B cell (primary cell): ENCODE measurements around the gene CCDC63. TPM values are rescaled to one million over a fixed set of nuclear protein-coding genes. Genes with fewer than 3 reads are reported as not detected.

Experiments
- ATAC-seq: fragments of 200-7000 bp; cut with Tn5 transposase; one replicate; pipeline ENCODE4 v1.10.0; 2021; ENCODE audit warnings: low read depth, mild to moderate bottlenecking, moderate number of reproducible peaks, moderate library complexity
- CTCF ChIA-PET: fragments of 350-600 bp; sonication (Branson Sonifier 250); formaldehyde crosslinking; loops from one replicate; lab custom pipeline; 2021; ENCODE audit warnings: antibody characterized with exemption, inconsistent platforms; lab: Charles Lee
- POLR2A ChIA-PET: fragments of 350-600 bp; sonication (Branson Sonifier 250); formaldehyde crosslinking; loops from one replicate; lab custom pipeline; 2021; ENCODE audit warnings: antibody characterized with exemption; lab: Charles Lee
- DNase-seq: peaks from one replicate; pipeline ENCODE4 v3.0.0; 2013
- H2AFZ ChIP-seq: 2 replicates; pipeline ENCODE4 v1.6.1; 2012; ENCODE audit warnings: mild to moderate bottlenecking, low read depth, low read length; ENCODE audit not compliant: insufficient read depth, poor library complexity, severe bottlenecking
- H3K27ac ChIP-seq, 2 donors: 1 replicate in 1 of 2; 2 replicates in 1 of 2; pipeline ENCODE4 v1.5.1; 2012 to 2013; ENCODE audit warnings: low read length in 2 of 2, mild to moderate bottlenecking in 2 of 2, moderate library complexity in 1 of 2
- H3K27me3 ChIP-seq, 4 experiments: fragments of 200-600 bp in 1 of 4; sonication (generic) in 1 of 4; replicated peaks in 1 of 4; 1 replicate in 2 of 4; 2 replicates in 2 of 4; pipeline versions ENCODE4 v1.6.1 to v1.7.0; 2013 to 2016; ENCODE audit warnings: low read length in 3 of 4, mild to moderate bottlenecking in 2 of 4, mixed read lengths in 1 of 4, moderate library complexity in 1 of 4; ENCODE audit not compliant: insufficient read depth in 4 of 4, control insufficient read depth in 3 of 4; ENCODE audit errors: control extremely low read depth in 1 of 4
- H3K36me3 ChIP-seq, 2 experiments: replicated peaks in 1 of 2; 1 replicate in 1 of 2; 2 replicates in 1 of 2; pipeline versions ENCODE4 v1.6.1 to v1.7.1; 2013; ENCODE audit warnings: low read length in 1 of 2; ENCODE audit not compliant: insufficient read depth in 2 of 2, control insufficient read depth in 1 of 2; ENCODE audit errors: control extremely low read depth in 1 of 2, extremely low read depth in 1 of 2
- H3K4me1 ChIP-seq, 2 donors: fragments of 200-600 bp in 1 of 2; sonication (generic) in 1 of 2; 1 replicate in 1 of 2; 2 replicates in 1 of 2; pipeline versions ENCODE4 v1.5.1 to v1.6.1; 2013 to 2017; ENCODE audit warnings: low read length in 2 of 2; ENCODE audit not compliant: control insufficient read depth in 2 of 2, insufficient read depth in 2 of 2
- H3K4me2 ChIP-seq: replicated peaks from 2 replicates; pipeline ENCODE3; 2012; ENCODE audit warnings: mild to moderate bottlenecking, low read depth, low read length; ENCODE audit not compliant: poor library complexity, severe bottlenecking
- H3K4me3 ChIP-seq, 5 experiments: fragments of 200-600 bp in 1 of 5; sonication (generic) in 1 of 5; 1 replicate in 3 of 5; 2 replicates in 2 of 5; pipeline versions ENCODE4 v1.5.1 to v1.7.0; 2011 to 2016; ENCODE audit warnings: low read length in 4 of 5, mild to moderate bottlenecking in 4 of 5, low read depth in 2 of 5, control low read depth in 1 of 5, moderate library complexity in 1 of 5; ENCODE audit not compliant: insufficient read depth in 1 of 5; ENCODE audit errors: control extremely low read depth in 1 of 5, extremely low read depth in 1 of 5
- H3K79me2 ChIP-seq: fragments of 200-600 bp; sonication (generic); one replicate; pipeline ENCODE4 v1.6.0; 2016; ENCODE audit warnings: low read length; ENCODE audit not compliant: control insufficient read depth, insufficient read depth
- H3K9ac ChIP-seq: fragments of 200-600 bp; sonication (generic); 2 replicates; pipeline ENCODE4 v1.6.1; 2017; ENCODE audit warnings: mild to moderate bottlenecking, low read length, moderate library complexity
- H3K9me3 ChIP-seq, 3 donors: one replicate each; pipeline versions ENCODE4 v1.6.1 to v1.7.1; 2013; ENCODE audit warnings: low read length in 2 of 3; ENCODE audit not compliant: control insufficient read depth in 2 of 3, insufficient read depth in 1 of 3; ENCODE audit errors: control extremely low read depth in 1 of 3
- H4K20me1 ChIP-seq: 2 replicates; pipeline ENCODE4 v1.6.0; 2012; ENCODE audit warnings: mild to moderate bottlenecking, low read length; ENCODE audit not compliant: insufficient read depth, control insufficient read depth, poor library complexity, severe bottlenecking
- H3K27ac Mint-ChIP-seq: one replicate; pipeline ENCODE4 v1.8.0; 2021; ENCODE audit warnings: mixed read lengths
- H3K27me3 Mint-ChIP-seq: one replicate; pipeline ENCODE4 v1.8.0; 2021; ENCODE audit warnings: mixed read lengths
- H3K4me1 Mint-ChIP-seq: one replicate; pipeline ENCODE4 v1.8.0; 2021; ENCODE audit warnings: mixed read lengths
- H3K4me3 Mint-ChIP-seq: one replicate; pipeline ENCODE4 v1.8.0; 2021; ENCODE audit warnings: mixed read lengths
- H3K9me3 Mint-ChIP-seq: one replicate; pipeline ENCODE4 v1.8.0; 2022; ENCODE audit warnings: mixed read lengths; ENCODE audit not compliant: insufficient read depth
- EZH2 ChIP-seq: IDR thresholded peaks from 2 replicates; pipeline ENCODE4 v1.6.1; 2012; ENCODE audit warnings: borderline replicate concordance, low read depth, mild to moderate bottlenecking, moderate library complexity, low read length; ENCODE audit not compliant: insufficient read depth, poor library complexity, severe bottlenecking
- WGBS: methylation state at CpG from one replicate; pipeline ENCODE4 v1.1.5; 2013; ENCODE audit warnings: missing lambda C conversion rate; ENCODE audit not compliant: insufficient coverage; 5-methylcytosine and 5-hydroxymethylcytosine counted together
- intact Hi-C: fragments of 100-400 bp; cut with micrococcal nuclease; formaldehyde crosslinking; loops from one replicate; pipeline ENCODE4 v1.10.0; 2022
- polyA plus RNA-seq: library from polyadenylated mRNA; depleted of rRNA; stranded (reverse); fragments of >200 nt; gene quantifications from 2 replicates; pipeline ENCODE4 v1.2.3, GENCODE V29; 2012
- total RNA-seq, 2 donors: library from RNA; stranded (reverse); fragments of 120-200 nt in 1 of 2; gene quantifications; 1 replicate in 1 of 2; 2 replicates in 1 of 2; pipeline versions ENCODE4 v1.2.3 to v1.2.4, GENCODE V29; 2013 to 2022
- TF ChIP-seq, protein P1 (sequence below): fragments of 200-600 bp; IDR thresholded peaks from one replicate; pipeline ENCODE4 v1.8.0; 2022; ENCODE audit warnings: antibody characterized with exemption, mild to moderate bottlenecking

Gene CCDC63
- total and polyA plus RNA-seq, 2 donors (not counting 1 experiment from before 2014, with no cell fraction given) = not detected

DNA sequence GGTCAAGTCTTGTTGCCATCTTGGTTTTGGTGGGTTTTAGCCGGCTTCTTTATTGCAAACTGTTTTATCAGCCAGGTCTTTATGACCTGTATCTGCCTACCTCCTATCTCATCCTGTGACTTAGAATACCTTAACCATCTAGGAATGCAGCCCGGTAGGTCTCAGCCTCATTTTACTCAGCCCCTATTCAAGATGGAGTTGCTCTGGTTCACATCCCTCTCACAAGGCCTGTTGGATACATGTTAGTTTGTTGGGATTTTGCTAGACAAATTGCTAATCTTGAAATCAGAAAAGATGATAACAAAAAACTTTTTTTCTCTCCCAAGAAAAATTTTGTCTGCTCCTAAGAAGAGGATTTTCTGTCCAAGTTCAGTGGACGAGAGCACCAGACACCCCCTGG, 27.6 kb upstream of the CCDC63 start:
- TF ChIP-seq, protein P1, sequence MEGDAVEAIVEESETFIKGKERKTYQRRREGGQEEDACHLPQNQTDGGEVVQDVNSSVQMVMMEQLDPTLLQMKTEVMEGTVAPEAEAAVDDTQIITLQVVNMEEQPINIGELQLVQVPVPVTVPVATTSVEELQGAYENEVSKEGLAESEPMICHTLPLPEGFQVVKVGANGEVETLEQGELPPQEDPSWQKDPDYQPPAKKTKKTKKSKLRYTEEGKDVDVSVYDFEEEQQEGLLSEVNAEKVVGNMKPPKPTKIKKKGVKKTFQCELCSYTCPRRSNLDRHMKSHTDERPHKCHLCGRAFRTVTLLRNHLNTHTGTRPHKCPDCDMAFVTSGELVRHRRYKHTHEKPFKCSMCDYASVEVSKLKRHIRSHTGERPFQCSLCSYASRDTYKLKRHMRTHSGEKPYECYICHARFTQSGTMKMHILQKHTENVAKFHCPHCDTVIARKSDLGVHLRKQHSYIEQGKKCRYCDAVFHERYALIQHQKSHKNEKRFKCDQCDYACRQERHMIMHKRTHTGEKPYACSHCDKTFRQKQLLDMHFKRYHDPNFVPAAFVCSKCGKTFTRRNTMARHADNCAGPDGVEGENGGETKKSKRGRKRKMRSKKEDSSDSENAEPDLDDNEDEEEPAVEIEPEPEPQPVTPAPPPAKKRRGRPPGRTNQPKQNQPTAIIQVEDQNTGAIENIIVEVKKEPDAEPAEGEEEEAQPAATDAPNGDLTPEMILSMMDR = no peak
- no peak for TF ChIP-seq EZH2
- no peak overlapping the region for H3K4me2 ChIP-seq
- no peaks in the 10 kb centered on the region for H3K27me3 Mint-ChIP-seq
- no peak overlapping the region for H3K9ac ChIP-seq
- H3K27ac ChIP-seq = no peak overlapping the region
- no peak for DNase-seq
- no peaks in the 10 kb centered on the region for H3K79me2 ChIP-seq
- H3K27me3 ChIP-seq = no peaks in the 10 kb centered on the region
- no peak for ATAC-seq
- POLR2A ChIA-PET = no interaction called here
- no peak overlapping the region for H3K27ac Mint-ChIP-seq
- no peaks in the 10 kb centered on the region for H4K20me1 ChIP-seq
- H3K4me3 Mint-ChIP-seq = no peak overlapping the region
- CTCF ChIA-PET = no interaction called here
- intact Hi-C loops = no loop called here
- 100% methylated on average over 1 of the region's 3 CpGs for WGBS
- peaks cover 3% of the 10 kb centered on the region for H3K4me1 Mint-ChIP-seq
- no peaks in the 10 kb centered on the region for H3K9me3 ChIP-seq
- no peaks in the 10 kb centered on the region for H3K4me1 ChIP-seq
- no peaks in the 10 kb centered on the region for H3K36me3 ChIP-seq
- H3K9me3 Mint-ChIP-seq = no peaks in the 10 kb centered on the region
- no peak overlapping the region for H2AFZ ChIP-seq
- H3K4me3 ChIP-seq = no peak overlapping the region

DNA sequence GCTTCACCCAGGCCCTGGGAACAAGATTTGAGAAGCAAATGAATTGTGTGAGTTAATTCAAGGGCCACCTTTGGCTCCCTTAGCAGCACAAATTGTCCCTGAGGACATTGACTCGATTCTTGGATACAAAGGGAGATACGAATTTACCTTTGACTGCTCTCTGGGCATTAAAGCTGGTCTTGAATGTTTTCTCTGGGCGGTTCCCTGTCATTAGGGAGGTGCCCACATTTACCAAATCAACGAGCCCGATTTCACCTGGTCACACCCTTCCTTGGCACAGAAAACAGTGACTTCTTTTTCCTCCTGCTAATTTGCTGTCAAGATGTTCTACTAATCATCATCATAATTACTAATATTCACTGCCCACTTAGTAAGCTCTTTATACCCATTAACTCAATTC, 27.1 kb upstream of the CCDC63 start:
- no peak overlapping the region for H2AFZ ChIP-seq
- ChIA-PET CTCF (no interaction called here), POLR2A (no interaction called here)
- Mint-ChIP-seq H3K27ac (no peak overlapping the region), H3K27me3 (no peaks in the 10 kb centered on the region), H3K9me3 (no peaks in the 10 kb centered on the region), H3K4me1 (peaks cover 3% of the 10 kb centered on the region), H3K4me3 (no peak overlapping the region)
- intact Hi-C loops = no loop called here
- TF ChIP-seq, protein P1 = no peak
- no peak for TF ChIP-seq EZH2
- DNase-seq (no peak), ATAC-seq (no peak)
- H3K79me2 ChIP-seq = no peaks in the 10 kb centered on the region
- H3K4me2 ChIP-seq = no peak overlapping the region
- 100% methylated on average over 5 of the region's 5 CpGs for WGBS
- H3K4me3 ChIP-seq = no peak overlapping the region
- H3K9ac ChIP-seq = no peak overlapping the region
- no peaks in the 10 kb centered on the region for H3K9me3 ChIP-seq
- no peaks in the 10 kb centered on the region for H3K27me3 ChIP-seq
- H3K4me1 ChIP-seq = no peaks in the 10 kb centered on the region
- no peak overlapping the region for H3K27ac ChIP-seq
- no peaks in the 10 kb centered on the region for H4K20me1 ChIP-seq
- H3K36me3 ChIP-seq = no peaks in the 10 kb centered on the region
